ENCODE measurements around the gene USP24. TPM values are rescaled to one million over a fixed set of nuclear protein-coding genes. Genes with fewer than 3 reads are reported as not detected.

USP24 gene
- polyA plus RNA-seq, 1 of the 3 experiments (the other 2 are of a cell fraction), result 8.1 TPM

DNA sequence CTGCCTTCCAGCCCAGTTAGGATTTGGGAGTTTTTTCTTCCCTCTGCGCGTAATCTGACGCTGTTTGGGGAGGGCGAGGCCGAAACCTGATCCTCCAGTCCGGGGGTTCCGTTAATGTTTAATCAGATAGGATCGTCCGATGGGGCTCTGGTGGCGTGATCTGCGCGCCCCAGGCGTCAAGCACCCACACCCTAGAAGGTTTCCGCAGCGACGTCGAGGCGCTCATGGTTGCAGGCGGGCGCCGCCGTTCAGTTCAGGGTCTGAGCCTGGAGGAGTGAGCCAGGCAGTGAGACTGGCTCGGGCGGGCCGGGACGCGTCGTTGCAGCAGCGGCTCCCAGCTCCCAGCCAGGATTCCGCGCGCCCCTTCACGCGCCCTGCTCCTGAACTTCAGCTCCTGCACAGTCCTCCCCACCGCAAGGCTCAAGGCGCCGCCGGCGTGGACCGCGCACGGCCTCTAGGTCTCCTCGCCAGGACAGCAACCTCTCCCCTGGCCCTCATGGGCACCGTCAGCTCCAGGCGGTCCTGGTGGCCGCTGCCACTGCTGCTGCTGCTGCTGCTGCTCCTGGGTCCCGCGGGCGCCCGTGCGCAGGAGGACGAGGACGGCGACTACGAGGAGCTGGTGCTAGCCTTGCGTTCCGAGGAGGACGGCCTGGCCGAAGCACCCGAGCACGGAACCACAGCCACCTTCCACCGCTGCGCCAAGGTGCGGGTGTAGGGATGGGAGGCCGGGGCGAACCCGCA is 175.7 kb downstream of the USP24 start, which contains the start of gene PCSK9:
Gene PCSK9 (plus strand): TSS at position 207 of the 741 bp plus-strand sequence. CDS start 290 bp downstream, at position 497.
- Histone ChIP-seq H3K9me3 (no peaks in the 10 kb centered on the region), H2AFZ (ENCODE audit: low read depth) (no peak within 1 kb of the TSS), H3K9ac (no peak within 1 kb of the TSS), H3K4me1 (ENCODE audit: control insufficient read depth in 1 of 2, insufficient read depth in 2 of 2, low read depth in 1 of 2, low read length in 1 of 2) (peaks cover 0 to 16% of the 10 kb centered on the region in 2 experiments; a peak in 1 of 4 replicates), H3K27ac (ENCODE audit: low read depth in 2 of 2, low read length in 1 of 2) (no peak within 1 kb of the TSS), H4K20me1 (ENCODE audit: insufficient read depth) (no peaks in the 10 kb centered on the region), H3K27me3 (ENCODE audit: insufficient read depth) (peaks cover 58% of the 10 kb centered on the region), H3K79me2 (ENCODE audit: insufficient read depth) (no peaks in the 10 kb centered on the region), H3K36me3 (replicated peaks in 1 of 2; ENCODE audit: control insufficient read depth in 1 of 2, insufficient read depth in 2 of 2, low read length in 1 of 2) (no peaks in the 10 kb centered on the region), H3K4me2 (peak within 1 kb of the TSS; percentile 62; the same call in 1 of the 2 replicates), H3K9me2 (no peaks in the 10 kb centered on the region), H3F3A (replicated peaks; ENCODE audit: insufficient read depth) (no peaks in the 10 kb centered on the region), H3K4me3 (ENCODE audit: low read depth in 2 of 2, low read length in 1 of 2) (peak within 1 kb of the TSS; percentile 9 to 20; a peak in 2 of 4 replicates)
- DNase-seq, result peak; percentile 73
- POLR2A ChIA-PET, result interaction anchor here (1.5 kb wide), 1 partner anchor 10 kb away, joined by 5 read pairs; no protein-coding TSS in a partner anchor
- 3% methylated on average over 10 of the region's 67 CpGs for WGBS (ENCODE audit: low lambda C conversion rate)
- TF ChIP-seq, protein P1, sequence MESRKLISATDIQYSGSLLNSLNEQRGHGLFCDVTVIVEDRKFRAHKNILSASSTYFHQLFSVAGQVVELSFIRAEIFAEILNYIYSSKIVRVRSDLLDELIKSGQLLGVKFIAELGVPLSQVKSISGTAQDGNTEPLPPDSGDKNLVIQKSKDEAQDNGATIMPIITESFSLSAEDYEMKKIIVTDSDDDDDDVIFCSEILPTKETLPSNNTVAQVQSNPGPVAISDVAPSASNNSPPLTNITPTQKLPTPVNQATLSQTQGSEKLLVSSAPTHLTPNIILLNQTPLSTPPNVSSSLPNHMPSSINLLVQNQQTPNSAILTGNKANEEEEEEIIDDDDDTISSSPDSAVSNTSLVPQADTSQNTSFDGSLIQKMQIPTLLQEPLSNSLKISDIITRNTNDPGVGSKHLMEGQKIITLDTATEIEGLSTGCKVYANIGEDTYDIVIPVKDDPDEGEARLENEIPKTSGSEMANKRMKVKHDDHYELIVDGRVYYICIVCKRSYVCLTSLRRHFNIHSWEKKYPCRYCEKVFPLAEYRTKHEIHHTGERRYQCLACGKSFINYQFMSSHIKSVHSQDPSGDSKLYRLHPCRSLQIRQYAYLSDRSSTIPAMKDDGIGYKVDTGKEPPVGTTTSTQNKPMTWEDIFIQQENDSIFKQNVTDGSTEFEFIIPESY (IDR thresholded peaks at IDR 0.05; ENCODE audit: borderline replicate concordance, low read depth), result no peak
- TF ChIP-seq RXRA (IDR thresholded peaks at IDR 0.05; ENCODE audit: borderline replicate concordance, low read depth) (no peak), TAF1 (IDR thresholded peaks at IDR 0.05; ENCODE audit: borderline replicate concordance, low read depth, low read length) (no peak), SIN3A (IDR thresholded peaks at IDR 0.05; ENCODE audit: borderline replicate concordance, low read depth, low read length) (no peak), RFX5 (IDR thresholded peaks at IDR 0.05; ENCODE audit: low read length) (no peak), EP300 (IDR thresholded peaks at IDR 0.05; ENCODE audit: borderline replicate concordance in 1 of 2, low read depth in 1 of 2, low read length in 1 of 2) (no peak), EZH2phosphoT487 (IDR thresholded peaks at IDR 0.05; ENCODE audit: borderline replicate concordance, low read depth) (no peak), FOXJ3 (CRISPR knock-in tag; IDR thresholded peaks at IDR 0.05) (no peak)
- CTCF ChIA-PET, result interaction anchor here (1.1 to 3.0 kb wide), 3 partner anchors 9 to 88 kb away, joined by 5 to 15 read pairs (median 7); no protein-coding TSS in a partner anchor

DNA sequence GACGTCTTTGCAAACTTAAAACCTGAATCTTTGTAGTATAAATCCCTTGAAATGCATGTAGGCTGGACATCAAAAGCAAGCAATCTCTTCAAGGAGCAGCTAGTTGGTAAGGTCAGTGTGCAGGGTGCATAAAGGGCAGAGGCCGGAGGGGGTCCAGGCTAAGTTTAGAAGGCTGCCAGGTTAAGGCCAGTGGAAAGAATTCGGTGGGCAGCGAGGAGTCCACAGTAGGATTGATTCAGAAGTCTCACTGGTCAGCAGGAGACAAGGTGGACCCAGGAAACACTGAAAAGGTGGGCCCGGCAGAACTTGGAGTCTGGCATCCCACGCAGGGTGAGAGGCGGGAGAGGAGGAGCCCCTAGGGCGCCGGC is 176.2 kb downstream of the USP24 start:
- CTCF ChIA-PET, result interaction anchor here (0.7 to 3.0 kb wide), 3 partner anchors 10 to 88 kb away, joined by 3 to 15 read pairs (median 7); no protein-coding TSS in a partner anchor
- TF ChIP-seq, protein P2, sequence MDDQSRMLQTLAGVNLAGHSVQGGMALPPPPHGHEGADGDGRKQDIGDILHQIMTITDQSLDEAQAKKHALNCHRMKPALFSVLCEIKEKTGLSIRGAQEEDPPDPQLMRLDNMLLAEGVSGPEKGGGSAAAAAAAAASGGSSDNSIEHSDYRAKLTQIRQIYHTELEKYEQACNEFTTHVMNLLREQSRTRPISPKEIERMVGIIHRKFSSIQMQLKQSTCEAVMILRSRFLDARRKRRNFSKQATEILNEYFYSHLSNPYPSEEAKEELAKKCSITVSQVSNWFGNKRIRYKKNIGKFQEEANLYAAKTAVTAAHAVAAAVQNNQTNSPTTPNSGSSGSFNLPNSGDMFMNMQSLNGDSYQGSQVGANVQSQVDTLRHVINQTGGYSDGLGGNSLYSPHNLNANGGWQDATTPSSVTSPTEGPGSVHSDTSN (IDR thresholded peaks at IDR 0.05), result no peak
- TF ChIP-seq, protein P3, sequence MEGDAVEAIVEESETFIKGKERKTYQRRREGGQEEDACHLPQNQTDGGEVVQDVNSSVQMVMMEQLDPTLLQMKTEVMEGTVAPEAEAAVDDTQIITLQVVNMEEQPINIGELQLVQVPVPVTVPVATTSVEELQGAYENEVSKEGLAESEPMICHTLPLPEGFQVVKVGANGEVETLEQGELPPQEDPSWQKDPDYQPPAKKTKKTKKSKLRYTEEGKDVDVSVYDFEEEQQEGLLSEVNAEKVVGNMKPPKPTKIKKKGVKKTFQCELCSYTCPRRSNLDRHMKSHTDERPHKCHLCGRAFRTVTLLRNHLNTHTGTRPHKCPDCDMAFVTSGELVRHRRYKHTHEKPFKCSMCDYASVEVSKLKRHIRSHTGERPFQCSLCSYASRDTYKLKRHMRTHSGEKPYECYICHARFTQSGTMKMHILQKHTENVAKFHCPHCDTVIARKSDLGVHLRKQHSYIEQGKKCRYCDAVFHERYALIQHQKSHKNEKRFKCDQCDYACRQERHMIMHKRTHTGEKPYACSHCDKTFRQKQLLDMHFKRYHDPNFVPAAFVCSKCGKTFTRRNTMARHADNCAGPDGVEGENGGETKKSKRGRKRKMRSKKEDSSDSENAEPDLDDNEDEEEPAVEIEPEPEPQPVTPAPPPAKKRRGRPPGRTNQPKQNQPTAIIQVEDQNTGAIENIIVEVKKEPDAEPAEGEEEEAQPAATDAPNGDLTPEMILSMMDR (IDR thresholded peaks at IDR 0.05), result no peak
- TF ChIP-seq NRF1 (IDR thresholded peaks at IDR 0.05; ENCODE audit: low read depth, low read length) (no peak), ELF1 (IDR thresholded peaks at IDR 0.05) (no peak), MEF2A (IDR thresholded peaks at IDR 0.05; ENCODE audit: borderline replicate concordance, low read depth) (no peak), YY1 (IDR thresholded peaks at IDR 0.05; ENCODE audit: low read depth) (no peak), FOXM1 (IDR thresholded peaks at IDR 0.05; ENCODE audit: low read depth) (no peak), SMC3 (IDR thresholded peaks at IDR 0.05; ENCODE audit: low read depth, low read length) (no peak), RAD21 (IDR thresholded peaks at IDR 0.05; ENCODE audit: low read length) (no peak)
- TF ChIP-seq, protein P4, sequence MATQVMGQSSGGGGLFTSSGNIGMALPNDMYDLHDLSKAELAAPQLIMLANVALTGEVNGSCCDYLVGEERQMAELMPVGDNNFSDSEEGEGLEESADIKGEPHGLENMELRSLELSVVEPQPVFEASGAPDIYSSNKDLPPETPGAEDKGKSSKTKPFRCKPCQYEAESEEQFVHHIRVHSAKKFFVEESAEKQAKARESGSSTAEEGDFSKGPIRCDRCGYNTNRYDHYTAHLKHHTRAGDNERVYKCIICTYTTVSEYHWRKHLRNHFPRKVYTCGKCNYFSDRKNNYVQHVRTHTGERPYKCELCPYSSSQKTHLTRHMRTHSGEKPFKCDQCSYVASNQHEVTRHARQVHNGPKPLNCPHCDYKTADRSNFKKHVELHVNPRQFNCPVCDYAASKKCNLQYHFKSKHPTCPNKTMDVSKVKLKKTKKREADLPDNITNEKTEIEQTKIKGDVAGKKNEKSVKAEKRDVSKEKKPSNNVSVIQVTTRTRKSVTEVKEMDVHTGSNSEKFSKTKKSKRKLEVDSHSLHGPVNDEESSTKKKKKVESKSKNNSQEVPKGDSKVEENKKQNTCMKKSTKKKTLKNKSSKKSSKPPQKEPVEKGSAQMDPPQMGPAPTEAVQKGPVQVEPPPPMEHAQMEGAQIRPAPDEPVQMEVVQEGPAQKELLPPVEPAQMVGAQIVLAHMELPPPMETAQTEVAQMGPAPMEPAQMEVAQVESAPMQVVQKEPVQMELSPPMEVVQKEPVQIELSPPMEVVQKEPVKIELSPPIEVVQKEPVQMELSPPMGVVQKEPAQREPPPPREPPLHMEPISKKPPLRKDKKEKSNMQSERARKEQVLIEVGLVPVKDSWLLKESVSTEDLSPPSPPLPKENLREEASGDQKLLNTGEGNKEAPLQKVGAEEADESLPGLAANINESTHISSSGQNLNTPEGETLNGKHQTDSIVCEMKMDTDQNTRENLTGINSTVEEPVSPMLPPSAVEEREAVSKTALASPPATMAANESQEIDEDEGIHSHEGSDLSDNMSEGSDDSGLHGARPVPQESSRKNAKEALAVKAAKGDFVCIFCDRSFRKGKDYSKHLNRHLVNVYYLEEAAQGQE (IDR thresholded peaks at IDR 0.05; ENCODE audit: low read depth, low read length), result no peak

More for the DNA sequence above, 176.2 kb downstream of the USP24 start:
- no peak for DNase-seq
- H3K9me2 ChIP-seq, result no peaks in the 10 kb centered on the region
- H3K9me3 ChIP-seq, result no peaks in the 10 kb centered on the region
- H3K4me1 ChIP-seq (ENCODE audit: control insufficient read depth in 1 of 2, insufficient read depth in 2 of 2, low read depth in 1 of 2, low read length in 1 of 2), result peaks cover 0 to 16% of the 10 kb centered on the region in 2 experiments; a peak in 1 of 4 replicates
- no peaks in the 10 kb centered on the region for H3K79me2 ChIP-seq (ENCODE audit: insufficient read depth)
- POLR2A ChIA-PET, result no interaction called here
- no peak overlapping the region for H3K27ac ChIP-seq (ENCODE audit: low read depth in 2 of 2, low read length in 1 of 2)
- no peak overlapping the region for H3K9ac ChIP-seq
- H3K4me2 ChIP-seq, result peak overlapping the region; percentile 62; the same call in 1 of the 2 replicates
- peaks cover 64% of the 10 kb centered on the region for H3K27me3 ChIP-seq (ENCODE audit: insufficient read depth)
- H4K20me1 ChIP-seq (ENCODE audit: insufficient read depth), result no peaks in the 10 kb centered on the region
- no peak overlapping the region for H2AFZ ChIP-seq (ENCODE audit: low read depth)
- H3F3A ChIP-seq (replicated peaks; ENCODE audit: insufficient read depth), result no peaks in the 10 kb centered on the region
- no peak overlapping the region for H3K4me3 ChIP-seq (ENCODE audit: low read depth in 2 of 2, low read length in 1 of 2)
- no peaks in the 10 kb centered on the region for H3K36me3 ChIP-seq (replicated peaks in 1 of 2; ENCODE audit: control insufficient read depth in 1 of 2, insufficient read depth in 2 of 2, low read length in 1 of 2)
- WGBS (ENCODE audit: low lambda C conversion rate), result 43% methylated on average over 9 of the region's 9 CpGs
